Fibroblast of lung (primary cell): ENCODE results near the gene RASSF7. TPM values are rescaled to one million over a fixed set of nuclear protein-coding genes. Genes with fewer than 3 reads are reported as not detected.

Source experiments
- DNase-seq, 2 donors: peaks; one replicate each; pipeline versions ENCODE4 v3.0.0 to v3.0.0-alpha.2; 2010; ENCODE audit warnings: low read depth in 2 of 2
- H2AFZ ChIP-seq: 2 replicates; pipeline ENCODE4 v1.5.1; 2012; ENCODE audit warnings: low read length, control low read depth, inconsistent platforms
- H3K27ac ChIP-seq: 2 replicates; pipeline ENCODE4 v1.5.1; 2011; ENCODE audit warnings: low read length, control low read depth; ENCODE audit not compliant: insufficient read depth
- H3K27me3 ChIP-seq: 2 replicates; pipeline ENCODE4 v1.5.1; 2011; ENCODE audit warnings: mild to moderate bottlenecking, low read length; ENCODE audit not compliant: control insufficient read depth, insufficient read depth
- H3K36me3 ChIP-seq: 2 replicates; pipeline ENCODE4 v1.5.1; 2011; ENCODE audit warnings: low read length; ENCODE audit not compliant: control insufficient read depth, insufficient read depth
- H3K4me1 ChIP-seq: 2 replicates; pipeline ENCODE4 v1.5.1; 2011; ENCODE audit warnings: low read length; ENCODE audit not compliant: control insufficient read depth, insufficient read depth; ENCODE audit errors: extremely low read depth
- H3K4me2 ChIP-seq: 2 replicates; pipeline ENCODE4 v1.5.1; 2011; ENCODE audit warnings: low read length, control low read depth; ENCODE audit not compliant: insufficient read depth; ENCODE audit errors: extremely low read depth
- H3K4me3 ChIP-seq, 4 experiments: fragments of 200-600 bp in 1 of 4; sonication (generic) in 1 of 4; replicated peaks in 1 of 4; 2 replicates each; pipeline ENCODE4 v1.5.1; 2011 to 2016; ENCODE audit warnings: low read length in 4 of 4, low read depth in 3 of 4, mild to moderate bottlenecking in 3 of 4, control low read depth in 2 of 4, inconsistent platforms in 1 of 4, mixed read lengths in 1 of 4; ENCODE audit not compliant: insufficient read depth in 1 of 4; ENCODE audit errors: control extremely low read depth in 1 of 4
- H3K79me2 ChIP-seq: 2 replicates; pipeline ENCODE4 v1.5.1; 2012; ENCODE audit warnings: mild to moderate bottlenecking, low read length, inconsistent platforms; ENCODE audit not compliant: control insufficient read depth, insufficient read depth
- H3K9ac ChIP-seq: 2 replicates; pipeline ENCODE4 v1.5.1; 2011; ENCODE audit warnings: mild to moderate bottlenecking, low read length, control low read depth; ENCODE audit not compliant: insufficient read depth
- H3K9me3 ChIP-seq: 2 replicates; pipeline ENCODE4 v1.5.1; 2012; ENCODE audit warnings: low read depth, low read length; ENCODE audit not compliant: control insufficient read depth, insufficient read depth
- H4K20me1 ChIP-seq: 2 replicates; pipeline ENCODE4 v1.5.1; 2011; ENCODE audit warnings: low read length; ENCODE audit not compliant: control insufficient read depth, insufficient read depth; ENCODE audit errors: extremely low read depth
- CTCF ChIP-seq, 2 donors: IDR thresholded peaks in 1 of 2; conservative IDR thresholded peaks in 1 of 2; 1 replicate in 1 of 2; 2 replicates in 1 of 2; pipeline ENCODE4 v1.5.1; 2011 to 2012; ENCODE audit warnings: low read length in 2 of 2, control low read depth in 1 of 2, inconsistent platforms in 1 of 2, low read depth in 1 of 2, mild to moderate bottlenecking in 1 of 2
- EZH2 ChIP-seq: IDR thresholded peaks from 2 replicates; pipeline ENCODE4 v1.5.1; 2012; ENCODE audit warnings: low read length, control low read depth, mild to moderate bottlenecking; ENCODE audit errors: missing control alignments
- polyA plus RNA-seq, 2 donors: library from polyadenylated mRNA; depleted of rRNA in 1 of 2; stranded (reverse) in 1 of 2; unstranded in 1 of 2; fragments of >200 nt; gene quantifications; 2 replicates each; pipeline ENCODE4 v1.2.1, GENCODE V29; 2011 to 2012; ENCODE audit warnings: missing spikeins in 1 of 2
- total RNA-seq: library from RNA; depleted of rRNA; stranded (reverse); fragments of >200 nt; gene quantifications from 2 replicates; pipeline ENCODE4 v1.2.1, GENCODE V29; 2014

RASSF7 gene
- total and polyA plus RNA-seq, 2 donors (not counting 1 experiment from before 2014, with no cell fraction given): 1.6 to 2.8 TPM

- Histone ChIP-seq H2AFZ (no peak overlapping the region), H3K79me2 (no peaks in the 10 kb centered on the region), H3K9me3 (no peaks in the 10 kb centered on the region), H4K20me1 (no peaks in the 10 kb centered on the region), H3K36me3 (peaks cover 62% of the 10 kb centered on the region), H3K4me3 (no peak overlapping the region), H3K27me3 (no peaks in the 10 kb centered on the region), H3K4me1 (no peaks in the 10 kb centered on the region), H3K27ac (no peak overlapping the region), H3K4me2 (no peak overlapping the region), H3K9ac (no peak overlapping the region)
- TF ChIP-seq CTCF (conservative IDR thresholded peaks at IDR 0.05 in 1 of 2, IDR thresholded peaks at IDR 0.05 in 1 of 2; ENCODE audit: low read depth in 1 of 2, low read length in 2 of 2) (no peak), EZH2 (no peak)
- no peak for DNase-seq
Observed at GRCh38 chr11:607971-608659, 47.3 kb downstream of the RASSF7 start.

- TF ChIP-seq CTCF (conservative IDR thresholded peaks at IDR 0.05 in 1 of 2, IDR thresholded peaks at IDR 0.05 in 1 of 2; ENCODE audit: low read depth in 1 of 2, low read length in 2 of 2) (no peak), EZH2 (no peak)
- no peaks in the 10 kb centered on the region for H3K9me3 ChIP-seq
- H4K20me1 ChIP-seq: no peaks in the 10 kb centered on the region
- H3K79me2 ChIP-seq: no peaks in the 10 kb centered on the region
- no peak overlapping the region for H3K4me2 ChIP-seq
- no peak overlapping the region for H3K9ac ChIP-seq
- DNase-seq: no peak
- peaks cover 65% of the 10 kb centered on the region for H3K36me3 ChIP-seq
- H3K4me3 ChIP-seq: no peak overlapping the region
- H3K27me3 ChIP-seq: no peaks in the 10 kb centered on the region
- H3K4me1 ChIP-seq: no peaks in the 10 kb centered on the region
- no peak overlapping the region for H2AFZ ChIP-seq
- no peak overlapping the region for H3K27ac ChIP-seq
Observed at GRCh38 chr11:608791-609251, 48.1 kb downstream of the RASSF7 start.

- no peaks in the 10 kb centered on the region for H3K9me3 ChIP-seq
- no peaks in the 10 kb centered on the region for H3K4me1 ChIP-seq
- H3K27me3 ChIP-seq: no peaks in the 10 kb centered on the region
- H3K9ac ChIP-seq: no peak overlapping the region
- no peak for DNase-seq
- H3K27ac ChIP-seq: no peak overlapping the region
- no peak overlapping the region for H3K4me2 ChIP-seq
- H4K20me1 ChIP-seq: no peaks in the 10 kb centered on the region
- no peak for TF ChIP-seq EZH2
- no peaks in the 10 kb centered on the region for H3K79me2 ChIP-seq
- no peak overlapping the region for H2AFZ ChIP-seq
- peaks cover 62% of the 10 kb centered on the region for H3K36me3 ChIP-seq
- no peak overlapping the region for H3K4me3 ChIP-seq
Observed at GRCh38 chr11:609341-609811, 48.6 kb downstream of the RASSF7 start.
